NCI-H748 treated with DMSO at 0.1 percent for 48 hours (cell line): ENCODE data around the gene PRKCE.
"Not testable (repeated sequence)": the region's sequence is repeated elsewhere in the genome, so short reads cannot be mapped to it uniquely, and the experiment has no call there.

Experiments
- DNase-seq: peaks from one replicate; lab custom pipeline; 2025; lab: John Stamatoyannopoulos, UW

The PRKCE gene

DNA sequence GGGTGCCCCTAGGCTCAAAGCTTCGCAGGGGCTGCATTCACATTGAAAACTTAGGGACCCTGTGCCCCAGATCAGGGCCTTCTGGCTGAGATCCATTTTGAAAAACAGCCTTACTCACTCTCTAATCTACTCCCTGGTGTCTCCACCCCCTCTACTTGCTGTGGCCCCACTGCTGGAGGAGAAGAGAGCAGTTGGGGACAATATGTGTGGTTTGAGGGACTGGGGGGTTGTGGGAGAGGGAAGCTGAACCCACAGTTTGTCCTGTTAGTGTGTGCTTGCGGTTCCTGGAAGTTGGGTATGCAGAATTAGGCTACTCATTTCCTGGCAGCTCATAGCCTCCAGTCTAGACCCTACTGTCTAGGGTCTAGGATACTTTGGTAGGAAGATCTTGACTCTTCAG lies 211.4 kb downstream of the PRKCE start:
- no peak for DNase-seq

DNA sequence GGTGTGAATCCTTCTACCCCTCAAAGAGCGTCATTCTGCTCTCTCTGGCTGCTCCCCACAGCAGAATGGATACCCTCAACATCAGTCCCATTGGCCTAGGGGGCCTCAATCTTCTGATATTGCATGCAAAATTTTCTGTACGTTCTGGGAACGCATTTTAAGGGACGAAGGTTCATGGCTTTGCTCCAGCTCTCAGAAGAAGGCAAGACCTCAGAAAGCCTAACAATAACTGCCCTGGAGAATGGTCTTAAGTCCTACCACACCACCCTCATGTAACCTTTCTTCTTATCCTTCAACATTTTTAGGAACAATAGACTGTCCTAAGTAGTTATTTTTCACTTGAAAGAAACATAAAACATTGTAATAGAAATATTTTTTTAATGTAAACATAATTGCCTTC lies 212.6 kb downstream of the PRKCE start:
- DNase-seq = no peak

DNA sequence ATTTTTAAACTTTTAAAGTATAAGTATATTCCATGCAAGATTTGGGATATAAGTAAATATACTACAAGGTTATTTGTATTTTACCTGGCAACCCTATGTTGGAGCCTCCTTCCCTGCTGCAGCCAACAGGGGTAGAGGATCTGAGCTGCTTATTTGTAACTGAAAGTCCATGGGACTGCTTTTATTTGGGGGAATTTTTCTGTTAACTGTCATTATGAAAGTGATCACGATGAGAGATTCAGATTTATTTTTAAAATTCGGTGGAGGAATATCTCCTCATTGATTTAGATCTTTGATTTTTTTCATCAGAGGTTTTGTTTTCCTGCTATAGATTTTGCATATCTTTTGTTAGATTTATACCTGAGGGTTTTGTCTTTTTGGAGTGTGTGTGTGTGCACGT lies 215.9 kb downstream of the PRKCE start:
- no peak for DNase-seq

DNA sequence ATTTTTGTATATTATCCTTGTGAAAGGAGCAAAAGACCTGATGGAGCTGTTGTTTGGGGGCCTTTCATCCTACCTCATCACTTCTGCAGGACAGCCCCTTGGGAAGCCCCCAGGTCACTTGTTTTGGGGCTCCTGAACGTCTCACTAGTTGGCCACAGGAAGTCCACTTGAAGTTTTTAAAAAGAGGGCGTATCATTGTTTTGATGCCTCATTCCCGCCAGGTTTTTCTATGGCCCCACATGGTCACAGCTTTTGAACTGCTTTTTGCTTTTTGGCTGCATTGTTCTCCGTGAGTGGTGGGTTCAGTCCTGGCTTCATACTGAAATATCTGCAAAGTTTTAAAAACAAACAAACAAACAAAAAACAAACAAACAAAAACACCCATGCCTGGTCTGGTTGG lies 216.3 kb downstream of the PRKCE start:
- no peak for DNase-seq

DNA sequence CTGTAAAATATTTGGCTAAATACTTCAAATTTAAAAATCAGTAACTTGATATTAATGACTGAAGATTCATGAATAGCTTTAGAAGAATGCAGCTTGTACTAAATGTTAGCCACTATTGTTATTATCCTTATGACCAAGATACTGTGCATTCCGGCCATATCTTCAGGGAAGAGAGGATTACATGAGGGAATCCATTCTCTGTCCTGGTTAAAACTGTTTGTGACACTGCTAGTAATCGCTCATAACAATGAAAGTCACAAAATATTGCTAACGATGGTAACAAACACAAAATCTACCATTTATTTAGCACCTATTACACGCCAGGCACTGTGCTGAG lies 217.7 kb downstream of the PRKCE start:
- DNase-seq = no peak

DNA sequence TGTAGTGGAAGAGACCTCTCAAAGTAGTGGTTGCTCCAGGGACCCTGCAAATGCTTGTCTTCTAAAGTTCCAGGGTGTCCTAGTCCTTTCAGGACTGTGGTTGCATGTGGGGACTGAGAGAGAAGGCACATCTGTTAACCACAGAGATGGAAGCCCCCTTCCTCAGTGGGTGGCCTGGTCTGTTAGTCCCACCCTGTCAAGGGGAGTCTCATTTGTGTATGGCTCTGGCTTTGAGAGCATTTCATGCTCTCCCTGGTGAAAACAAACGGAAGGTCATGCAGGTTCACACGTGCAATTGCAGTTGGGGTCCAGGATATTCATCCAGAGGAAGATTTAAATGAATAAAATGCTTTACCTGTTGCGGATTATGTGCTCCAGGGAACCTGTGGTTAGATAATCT lies 219.6 kb downstream of the PRKCE start:
- DNase-seq = no peak

DNA sequence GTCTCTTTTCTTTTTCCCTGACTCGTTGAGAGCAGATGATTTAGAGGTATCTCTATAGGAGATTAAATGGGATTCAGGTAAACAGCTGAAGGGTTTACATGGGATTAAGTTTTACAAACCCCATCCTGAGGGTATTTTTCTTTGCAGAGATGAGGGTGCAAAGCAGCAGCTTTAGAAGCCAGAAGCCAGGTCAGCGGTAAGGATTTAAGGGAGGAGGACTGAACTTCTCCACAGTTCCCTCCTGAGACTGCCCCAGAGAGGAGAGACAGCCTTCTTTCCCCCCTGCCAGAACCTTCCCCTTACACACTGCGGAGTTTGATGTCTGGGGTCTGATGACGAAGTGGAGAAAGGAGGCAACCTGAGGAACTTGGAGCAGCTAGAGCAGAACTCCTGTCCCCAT lies 220.1 kb downstream of the PRKCE start:
- DNase-seq = no peak

DNA sequence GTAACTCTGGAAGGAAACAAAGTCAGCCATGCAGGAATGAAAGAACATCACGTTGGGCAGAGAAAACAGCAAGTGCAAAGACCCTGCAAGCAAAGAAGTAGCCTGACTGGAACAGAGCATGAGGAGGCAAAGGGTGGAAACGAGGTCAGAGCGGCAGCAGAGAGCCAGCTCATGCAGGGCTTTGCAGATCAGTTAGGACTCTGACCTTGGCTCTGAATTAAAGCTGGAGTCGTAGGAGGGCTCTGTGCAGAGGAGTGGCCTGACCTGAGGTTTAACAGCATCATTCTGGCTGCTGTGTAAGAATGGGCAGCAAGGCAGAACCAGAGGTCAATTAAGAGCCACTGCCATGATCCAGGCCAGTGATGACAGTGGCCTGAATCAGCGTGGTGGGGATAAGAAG lies 220.7 kb downstream of the PRKCE start:
- DNase-seq = no peak

DNA sequence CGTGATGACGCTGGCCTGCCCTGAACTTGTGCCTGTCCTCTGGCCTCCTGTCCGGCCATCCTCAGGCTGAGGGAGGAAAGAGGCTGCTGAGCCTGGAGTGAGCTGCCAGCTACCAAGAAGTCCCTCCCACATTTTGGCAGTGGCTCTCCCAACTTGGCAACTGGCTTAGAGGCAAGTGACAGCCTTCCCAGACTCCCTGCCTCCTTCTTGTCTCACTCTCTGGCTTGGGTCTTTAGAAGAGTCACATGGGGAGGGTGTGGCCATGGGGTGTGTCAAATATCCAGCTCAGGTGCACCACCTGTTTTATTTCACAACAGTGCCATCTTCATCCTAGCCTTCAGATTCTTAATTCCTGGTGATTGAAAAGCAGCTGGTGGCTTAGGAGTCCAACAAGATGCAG lies 222.9 kb downstream of the PRKCE start:
- DNase-seq = no peak

DNA sequence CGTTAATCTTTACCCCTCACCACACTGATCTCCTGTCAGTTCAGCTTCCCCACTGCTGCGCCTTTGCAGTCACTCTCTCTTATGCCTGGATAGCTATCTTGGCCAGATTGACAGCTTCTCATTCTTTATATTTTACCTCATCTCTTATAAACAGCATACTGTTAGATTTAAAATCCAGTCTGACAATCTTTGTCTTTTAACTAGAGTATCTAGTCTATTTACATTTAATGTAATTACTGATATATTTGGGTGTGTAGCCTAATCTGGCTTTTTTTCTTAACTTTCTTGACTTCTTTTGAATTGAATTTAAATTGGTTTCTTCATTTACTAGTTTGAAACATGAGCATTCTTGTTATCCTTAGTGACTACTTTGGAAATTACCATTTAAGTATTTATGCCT lies 225.1 kb downstream of the PRKCE start:
- DNase-seq = no peak

DNA sequence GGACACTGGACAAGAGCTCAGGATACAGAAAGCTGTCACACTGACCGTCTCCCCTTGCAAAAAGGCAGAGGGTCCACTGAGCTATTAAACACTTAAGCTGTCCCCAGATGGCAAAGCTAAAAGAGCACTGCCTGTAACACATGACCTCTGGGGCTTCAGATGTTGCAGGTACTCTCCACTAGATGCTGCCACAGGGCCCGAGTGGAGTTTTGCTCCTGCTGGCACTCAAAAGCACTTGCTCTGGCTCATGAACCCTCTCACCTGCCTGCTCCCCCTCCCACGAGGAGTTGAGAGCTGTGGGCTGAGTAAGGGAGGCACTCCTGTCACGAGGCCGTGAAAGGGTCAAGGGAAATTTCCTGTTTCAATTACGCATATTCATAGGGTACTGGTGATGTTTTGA lies 227.9 kb downstream of the PRKCE start:
- no peak for DNase-seq

DNA sequence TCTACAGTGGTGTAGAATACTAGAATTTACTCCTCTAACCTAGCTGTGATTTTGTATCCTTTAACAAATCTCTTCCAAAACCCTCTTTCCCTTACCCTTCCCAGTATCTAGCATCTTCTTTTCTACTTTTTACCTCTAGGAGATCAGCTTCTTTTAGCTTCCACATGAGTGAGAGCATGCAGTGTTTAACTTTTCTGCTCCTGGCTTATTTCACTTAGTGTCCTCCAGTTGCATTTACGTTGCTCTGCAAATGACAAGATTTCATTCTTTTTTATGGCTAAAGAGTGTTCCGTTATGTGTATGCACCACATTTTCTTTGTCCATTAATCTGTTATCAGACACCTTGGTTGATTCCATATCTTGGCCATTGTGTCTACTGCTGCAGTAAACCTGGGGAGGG lies 228.5 kb downstream of the PRKCE start:
- no peak for DNase-seq

DNA sequence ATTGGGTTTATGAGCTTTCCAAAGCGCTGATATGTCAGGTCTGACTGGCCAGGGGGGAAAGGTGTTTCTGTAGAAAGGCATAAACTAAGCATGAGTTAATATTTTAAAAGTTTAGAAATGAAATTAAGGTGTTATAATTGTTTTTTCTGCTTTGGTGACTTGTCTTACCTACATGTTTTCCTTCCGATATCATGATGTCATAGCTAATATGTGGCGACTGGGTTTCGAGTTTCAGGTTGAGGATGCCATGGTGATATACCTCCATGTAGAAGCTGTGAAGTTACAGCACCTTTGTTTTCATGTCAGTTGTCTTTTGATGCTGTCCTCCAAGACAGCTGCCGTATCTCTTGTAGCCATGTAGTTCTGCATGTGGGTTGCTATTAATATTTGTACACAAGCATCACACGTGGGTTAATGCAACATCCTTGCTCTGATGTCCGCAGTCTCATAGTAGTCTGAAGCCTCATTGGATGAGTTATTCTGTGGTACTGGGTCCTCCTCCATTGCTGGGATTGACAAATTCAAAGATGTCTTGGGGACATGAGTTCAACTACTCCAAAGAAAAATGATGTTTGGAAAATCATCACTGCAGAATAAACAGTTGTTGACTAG lies 230.6 kb downstream of the PRKCE start:
- no peak for DNase-seq

DNA sequence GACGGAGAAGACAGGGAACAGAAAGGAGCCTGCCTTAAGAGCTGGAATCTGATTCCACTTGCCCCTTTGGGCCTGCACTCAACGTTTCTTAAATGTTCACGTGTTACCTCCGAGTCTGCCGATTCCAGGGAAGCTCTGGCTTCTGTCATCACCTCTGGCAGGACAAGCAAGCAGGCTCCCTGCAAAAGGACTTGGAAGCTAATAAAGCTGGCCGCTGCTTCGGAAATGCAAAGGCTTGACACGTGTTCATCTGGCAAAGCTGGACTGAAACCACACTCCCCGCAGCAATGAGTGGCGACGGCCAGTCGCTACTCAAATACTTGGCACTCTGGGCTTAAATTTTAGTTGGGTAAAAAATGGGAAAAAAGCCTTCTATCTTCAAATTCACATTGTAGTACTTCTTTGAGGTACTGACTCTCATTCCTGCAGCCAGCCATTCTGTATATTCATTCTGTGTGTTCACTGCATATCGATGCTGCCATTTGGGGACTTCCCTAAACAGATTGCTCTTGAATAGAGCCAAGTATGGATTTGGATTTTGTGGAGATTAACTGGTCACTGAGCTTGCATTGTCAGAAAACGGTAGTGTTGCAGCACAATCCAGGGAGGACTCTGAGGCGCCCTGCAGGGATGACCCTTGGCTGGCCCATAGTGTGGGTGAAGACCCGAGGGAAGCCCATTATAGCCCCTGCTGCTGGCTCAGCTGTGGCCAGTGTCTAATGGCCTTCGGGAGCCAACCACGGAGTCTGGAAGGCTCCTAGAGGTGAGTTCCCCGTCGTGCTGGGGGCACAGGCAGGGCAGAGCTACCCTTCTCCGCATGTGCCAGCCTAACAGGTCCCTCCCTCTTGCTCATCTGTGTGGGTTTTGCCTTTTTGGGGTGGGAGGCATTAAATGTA lies 231.5 kb downstream of the PRKCE start:
- no peak for DNase-seq

DNA sequence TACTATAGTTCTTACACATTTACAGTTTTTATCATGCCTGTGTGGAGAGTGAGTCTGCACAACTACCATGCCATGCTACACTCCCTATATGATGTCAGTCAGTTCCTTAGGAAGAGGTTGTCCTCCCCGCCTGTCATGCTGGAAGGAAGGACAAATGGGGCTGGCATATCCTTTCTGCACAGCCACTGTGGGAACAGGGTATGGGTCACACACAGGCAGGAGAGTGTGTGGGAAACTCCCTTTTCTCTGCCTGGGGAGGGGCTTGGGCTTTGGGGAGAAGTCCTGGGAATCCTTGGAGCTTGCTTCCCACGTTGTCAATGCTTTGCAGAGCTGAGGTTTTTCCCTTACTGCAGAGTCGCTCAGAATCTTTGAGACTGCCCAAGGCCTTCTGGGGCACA lies 232.1 kb downstream of the PRKCE start:
- no peak for DNase-seq

DNA sequence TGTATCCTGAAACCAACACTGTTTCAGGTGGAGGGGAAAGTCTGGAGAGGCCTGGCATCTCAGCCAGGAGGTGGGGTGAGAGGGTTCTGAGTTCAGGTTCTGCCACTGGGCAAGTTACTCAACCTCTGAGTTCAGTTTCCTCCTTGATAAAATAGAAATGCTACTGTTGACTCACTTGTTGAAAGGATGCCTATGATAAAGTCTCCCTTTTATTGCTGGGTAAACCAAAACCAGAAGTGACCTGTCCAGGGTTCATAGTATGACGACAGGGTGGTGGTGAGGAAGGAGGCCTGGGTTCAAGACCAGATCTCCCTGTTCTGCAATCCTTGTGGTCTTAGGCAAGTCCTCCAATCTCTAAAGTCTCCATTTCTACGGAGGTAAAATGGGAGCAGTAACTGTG lies 232.7 kb downstream of the PRKCE start:
- DNase-seq = no peak

DNA sequence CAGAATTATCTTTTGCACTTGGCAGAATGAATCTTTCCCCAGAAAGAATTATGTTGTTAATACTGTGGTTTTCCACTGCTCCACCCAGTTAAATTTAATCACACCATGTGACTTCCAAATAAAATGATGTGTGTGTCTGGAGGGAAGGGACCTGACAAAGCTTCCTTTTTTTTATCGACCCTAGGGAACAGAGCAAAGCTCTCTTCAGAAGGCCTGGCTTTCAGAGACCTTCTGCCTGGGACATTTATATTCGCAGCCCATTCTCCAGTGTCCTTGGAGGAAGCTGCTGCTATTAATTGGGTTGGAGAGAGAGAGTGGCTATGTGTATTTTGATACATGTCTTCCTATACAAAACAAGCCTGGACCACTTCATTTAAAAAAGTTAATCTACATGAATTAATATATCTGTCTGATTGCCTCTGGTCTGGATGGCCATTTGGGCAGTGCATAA lies 233.7 kb downstream of the PRKCE start:
- no peak for DNase-seq

DNA sequence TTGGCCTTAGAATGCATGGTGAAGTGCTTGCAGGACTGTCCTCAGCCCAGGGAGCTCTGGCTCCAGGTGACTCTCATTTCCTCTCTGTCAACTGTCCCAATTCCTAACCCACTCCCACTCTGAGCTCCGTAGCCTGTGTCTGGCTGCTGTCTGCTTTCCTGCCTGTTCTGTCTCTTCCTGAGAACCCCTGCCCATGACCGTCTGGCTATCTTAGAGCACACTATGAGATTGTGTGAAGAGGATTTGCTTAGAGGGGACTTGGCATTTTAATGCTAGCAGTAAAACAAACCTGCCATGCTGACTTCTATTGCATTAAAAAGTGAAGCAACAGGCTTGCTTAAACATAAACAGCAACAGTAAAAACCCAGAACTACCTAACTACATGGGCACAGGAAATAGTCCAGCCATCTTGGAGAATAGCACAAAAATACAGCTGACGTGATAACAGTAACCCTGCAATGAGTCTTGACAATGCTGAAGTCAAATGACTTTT lies 234.7 kb downstream of the PRKCE start:
- DNase-seq = no peak

DNA sequence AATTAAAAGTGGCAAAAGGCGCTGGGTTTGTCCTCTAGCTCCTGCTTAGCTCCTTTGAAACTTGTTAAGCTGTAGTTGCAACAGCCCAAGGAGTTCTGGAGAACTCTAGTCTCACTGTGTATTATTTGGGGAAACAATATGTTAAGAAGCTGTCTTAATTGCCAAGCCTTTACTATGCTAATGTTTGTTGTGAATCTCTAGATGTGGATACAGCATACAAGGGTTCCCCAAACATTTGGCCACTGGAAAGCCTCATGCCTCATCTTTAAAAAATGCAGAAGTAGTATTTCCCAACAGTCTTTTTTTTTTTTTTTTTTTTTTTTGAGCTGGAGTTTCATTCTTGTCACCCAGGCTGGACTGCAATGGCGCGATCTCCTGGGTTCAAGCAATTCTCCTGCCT lies 236.7 kb downstream of the PRKCE start:
- no peak for DNase-seq

DNA sequence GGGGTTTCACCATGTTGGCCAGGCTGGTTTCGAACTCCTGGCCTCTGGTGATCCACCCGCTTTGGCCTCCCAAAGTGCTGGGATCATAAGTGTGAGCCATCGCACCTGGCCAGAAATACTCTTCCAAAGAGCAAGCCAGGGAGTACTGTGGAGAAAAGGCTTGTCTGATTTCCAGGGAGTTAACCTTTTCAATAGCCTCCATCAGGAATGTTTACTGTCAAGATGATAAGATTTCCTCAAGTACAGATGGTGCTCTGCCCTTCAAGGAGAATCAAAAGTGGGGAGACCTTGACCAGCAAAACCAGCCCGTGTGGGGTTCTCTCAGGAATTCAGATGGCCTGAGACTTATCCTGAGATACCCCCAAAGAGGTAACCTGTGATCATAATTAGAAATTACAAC lies 237.2 kb downstream of the PRKCE start:
- DNase-seq = no peak

DNA sequence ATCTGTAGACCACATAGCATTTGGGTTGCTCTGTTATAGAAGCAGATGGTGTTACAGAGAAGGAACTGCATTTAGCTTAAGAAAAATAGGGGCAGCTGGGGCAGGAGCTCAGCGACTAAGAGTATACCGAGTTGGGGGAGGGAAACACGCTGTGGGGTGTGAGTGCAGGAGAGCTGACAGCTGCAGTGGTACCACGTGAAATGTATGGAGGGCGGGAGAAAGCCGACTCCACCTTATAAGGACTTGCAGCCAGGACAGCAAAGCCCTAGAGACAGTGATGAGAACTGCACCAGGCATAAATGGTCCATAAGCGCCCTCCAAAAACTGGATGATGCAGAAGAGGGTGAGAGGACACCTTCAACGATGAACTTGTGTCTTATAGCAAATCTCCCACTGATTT lies 237.6 kb downstream of the PRKCE start:
- DNase-seq = no peak

DNA sequence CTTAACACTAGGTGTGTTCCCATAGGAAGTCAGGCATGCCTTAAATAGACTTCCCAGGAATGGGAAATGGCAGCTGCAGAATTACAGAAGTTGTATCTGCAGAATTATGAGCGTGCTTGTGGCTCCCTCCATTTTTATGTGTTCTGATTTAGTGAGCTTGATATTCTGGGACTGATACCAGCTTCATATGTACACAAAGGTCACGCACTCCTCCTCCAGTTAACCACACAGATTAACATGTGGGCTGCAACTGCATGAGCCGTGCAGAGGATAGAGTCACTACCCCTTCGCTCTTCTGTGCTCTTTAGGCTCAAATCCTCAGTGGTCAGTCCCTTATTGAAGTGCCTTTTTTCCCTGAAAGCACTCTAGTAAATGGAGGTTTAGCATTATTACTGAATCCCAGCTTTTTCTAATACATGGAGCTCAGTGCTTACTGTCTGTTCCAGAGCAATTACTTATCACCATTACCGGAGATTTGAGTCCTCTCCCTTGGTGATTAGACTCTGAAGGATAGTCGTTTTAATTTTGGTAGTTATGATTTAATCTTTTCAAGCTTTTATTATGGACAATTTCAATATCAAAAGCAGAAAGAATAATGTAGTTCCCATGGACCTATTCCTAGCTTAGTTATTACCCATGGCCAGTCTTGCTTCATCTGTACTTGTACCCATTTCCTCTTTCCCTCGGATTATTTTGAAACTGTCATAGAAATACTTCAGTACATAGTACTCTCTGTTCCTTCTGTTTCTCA lies 238.3 kb downstream of the PRKCE start:
- no peak for DNase-seq

DNA sequence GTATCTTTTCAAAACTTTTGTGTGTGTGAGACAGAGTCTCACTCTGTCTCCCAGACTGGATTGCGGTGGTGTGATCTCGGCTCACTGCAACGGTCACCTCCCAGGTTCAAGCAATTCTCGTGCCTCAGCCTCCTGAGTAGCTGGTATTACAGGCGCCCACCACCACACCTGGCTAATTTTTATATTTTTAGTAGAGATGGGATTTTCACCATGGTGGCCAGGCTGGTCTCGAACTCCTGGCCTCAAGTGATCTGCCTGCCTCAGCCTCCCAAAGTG lies 238.8 kb downstream of the PRKCE start:
- DNase-seq = not testable (repeated sequence)
